BE2C (cell line): ENCODE data around the gene CSNK1A1L.
"Not testable (repeated sequence)": the region's sequence is repeated elsewhere in the genome, so short reads cannot be mapped to it uniquely, and the experiment has no call there.

Experiments used
- DNase-seq: peaks from one replicate; pipeline ENCODE4 v3.0.0-alpha.2; 2020
- H3K27me3 ChIP-seq: fragments of 250-450 bp; sonication (Bioruptor Pico); 2 replicates; pipeline ENCODE4 v1.5.1; 2020; ENCODE audit warnings: mild to moderate bottlenecking
- H3K36me3 ChIP-seq: fragments of 250-450 bp; sonication (Bioruptor Pico); 2 replicates; pipeline ENCODE4 v1.5.1; 2020; ENCODE audit warnings: mild to moderate bottlenecking
- H3K4me1 ChIP-seq: fragments of 250-450 bp; sonication (Bioruptor Pico); 2 replicates; pipeline ENCODE4 v1.5.1; 2020
- H3K4me3 ChIP-seq: 2 replicates; pipeline ENCODE4 v1.5.1; 2011; ENCODE audit warnings: low read depth, low read length
- H3K9me3 ChIP-seq: fragments of 250-450 bp; sonication (Bioruptor Pico); 2 replicates; pipeline ENCODE4 v1.5.1; 2020
- TF ChIP-seq, protein P1 (sequence below): IDR thresholded peaks from 2 replicates; pipeline ENCODE4 v1.5.1; 2012; ENCODE audit warnings: mild to moderate bottlenecking, low read depth, low read length

CSNK1A1L gene

DNA sequence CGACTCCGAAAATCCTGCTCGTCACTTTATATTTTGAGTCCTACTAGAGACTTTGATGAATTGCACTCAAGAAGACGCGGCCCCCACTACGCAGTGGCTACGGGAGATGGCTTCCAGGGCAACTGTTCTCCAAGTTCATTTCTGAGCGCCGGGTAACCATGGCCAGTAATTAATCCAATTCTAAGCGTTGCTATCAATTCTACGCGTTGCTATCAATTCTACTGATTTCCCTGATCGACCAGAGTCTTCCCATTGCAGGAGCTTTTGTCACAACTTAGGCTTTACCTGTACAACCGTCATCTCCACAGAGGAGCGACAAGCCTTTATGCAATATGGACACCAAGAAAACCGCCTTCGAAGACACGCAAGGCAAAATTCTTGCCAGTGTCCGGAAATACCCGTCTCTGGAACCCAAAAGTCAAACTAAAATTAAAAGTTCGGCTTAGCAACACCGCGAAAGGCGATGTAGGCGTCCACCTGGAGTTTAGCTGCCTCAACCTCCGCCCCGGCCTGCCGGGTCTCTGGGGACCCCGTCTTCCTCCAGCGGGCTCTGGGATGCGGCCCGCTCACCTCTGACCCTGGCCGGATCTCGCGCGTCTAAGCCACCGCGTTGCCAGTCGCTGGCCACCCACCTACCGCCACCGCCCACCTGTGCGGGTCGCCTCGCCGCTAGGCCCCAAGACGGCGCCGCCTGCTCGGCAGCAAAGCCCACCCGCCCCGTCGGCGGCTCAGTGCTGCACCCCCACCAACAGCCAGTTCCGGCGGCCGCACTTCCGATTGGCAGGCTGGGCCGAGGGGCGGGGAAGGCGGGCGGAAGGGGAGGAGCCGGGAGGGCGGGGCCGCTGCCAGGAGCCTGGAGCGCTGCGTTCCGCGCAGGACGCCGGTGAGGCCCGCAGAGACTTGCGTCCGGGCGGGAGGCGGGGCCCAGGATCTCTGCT is 46.3 kb downstream of the CSNK1A1L start, which contains the start of gene SUPT20H:
TSS of gene SUPT20H (minus strand) at position 779 of the 938 bp plus-strand sequence. CDS start 8,198 bp downstream, outside the sequence.
- Histone ChIP-seq H3K4me1 (no peaks in the 10 kb centered on the region), H3K27me3 (no peaks in the 10 kb centered on the region), H3K9me3 (no peaks in the 10 kb centered on the region)

DNA sequence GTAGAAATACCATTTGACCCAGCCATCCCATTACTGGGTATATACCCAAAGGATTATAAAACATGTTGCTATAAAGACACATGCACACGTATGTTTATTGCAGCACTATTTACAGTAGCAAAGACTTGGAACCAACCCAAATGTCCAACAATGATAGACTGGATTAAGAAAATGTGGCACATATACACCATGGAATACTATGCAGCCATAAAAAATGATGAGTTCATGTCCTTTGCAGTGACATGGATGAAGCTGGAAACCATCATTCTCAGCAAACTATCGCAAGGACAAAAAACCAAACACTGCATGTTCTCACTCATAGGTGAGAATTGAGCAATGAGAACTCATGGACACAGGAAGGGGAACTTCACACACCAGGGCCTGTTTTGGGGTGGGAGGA is 49.2 kb downstream of the CSNK1A1L start:
- H3K36me3 ChIP-seq: peaks cover 11% of the 10 kb centered on the region
- H3K27me3 ChIP-seq, H3K4me1 ChIP-seq, H3K4me3 ChIP-seq, DNase-seq, H3K9me3 ChIP-seq: not testable (repeated sequence)

More for the DNA sequence above, 46.3 kb downstream of the CSNK1A1L start, which contains the start of gene SUPT20H:
- Histone ChIP-seq H3K36me3 (no peaks in the 10 kb centered on the region), H3K4me3 (peak within 1 kb of the TSS; percentile 82)
- peak; percentile 97 for DNase-seq
- TF ChIP-seq, protein P1, sequence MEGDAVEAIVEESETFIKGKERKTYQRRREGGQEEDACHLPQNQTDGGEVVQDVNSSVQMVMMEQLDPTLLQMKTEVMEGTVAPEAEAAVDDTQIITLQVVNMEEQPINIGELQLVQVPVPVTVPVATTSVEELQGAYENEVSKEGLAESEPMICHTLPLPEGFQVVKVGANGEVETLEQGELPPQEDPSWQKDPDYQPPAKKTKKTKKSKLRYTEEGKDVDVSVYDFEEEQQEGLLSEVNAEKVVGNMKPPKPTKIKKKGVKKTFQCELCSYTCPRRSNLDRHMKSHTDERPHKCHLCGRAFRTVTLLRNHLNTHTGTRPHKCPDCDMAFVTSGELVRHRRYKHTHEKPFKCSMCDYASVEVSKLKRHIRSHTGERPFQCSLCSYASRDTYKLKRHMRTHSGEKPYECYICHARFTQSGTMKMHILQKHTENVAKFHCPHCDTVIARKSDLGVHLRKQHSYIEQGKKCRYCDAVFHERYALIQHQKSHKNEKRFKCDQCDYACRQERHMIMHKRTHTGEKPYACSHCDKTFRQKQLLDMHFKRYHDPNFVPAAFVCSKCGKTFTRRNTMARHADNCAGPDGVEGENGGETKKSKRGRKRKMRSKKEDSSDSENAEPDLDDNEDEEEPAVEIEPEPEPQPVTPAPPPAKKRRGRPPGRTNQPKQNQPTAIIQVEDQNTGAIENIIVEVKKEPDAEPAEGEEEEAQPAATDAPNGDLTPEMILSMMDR: no peak
